Left renal pelvis (tissue), 4 donors: ENCODE data around the gene SLC25A25. TPM values are rescaled to one million over a fixed set of nuclear protein-coding genes. Genes with fewer than 3 reads are reported as not detected.

Experiments
- DNase-seq, 4 donors: peaks; one replicate each; pipeline ENCODE4 v3.0.0-alpha.2; 2013; ENCODE audit warnings: low read depth in 4 of 4, low spot score in 3 of 4
- polyA plus RNA-seq, 4 donors: library from polyadenylated mRNA; unstranded; fragments of 120-200 nt; gene quantifications; one replicate each; pipeline ENCODE4 v1.2.1, GENCODE V29; 2013; ENCODE audit not compliant: insufficient read length in 4 of 4

The SLC25A25 gene
- polyA plus RNA-seq, 4 donors: 12.5 to 17.2 (median 13.1) TPM

DNA sequence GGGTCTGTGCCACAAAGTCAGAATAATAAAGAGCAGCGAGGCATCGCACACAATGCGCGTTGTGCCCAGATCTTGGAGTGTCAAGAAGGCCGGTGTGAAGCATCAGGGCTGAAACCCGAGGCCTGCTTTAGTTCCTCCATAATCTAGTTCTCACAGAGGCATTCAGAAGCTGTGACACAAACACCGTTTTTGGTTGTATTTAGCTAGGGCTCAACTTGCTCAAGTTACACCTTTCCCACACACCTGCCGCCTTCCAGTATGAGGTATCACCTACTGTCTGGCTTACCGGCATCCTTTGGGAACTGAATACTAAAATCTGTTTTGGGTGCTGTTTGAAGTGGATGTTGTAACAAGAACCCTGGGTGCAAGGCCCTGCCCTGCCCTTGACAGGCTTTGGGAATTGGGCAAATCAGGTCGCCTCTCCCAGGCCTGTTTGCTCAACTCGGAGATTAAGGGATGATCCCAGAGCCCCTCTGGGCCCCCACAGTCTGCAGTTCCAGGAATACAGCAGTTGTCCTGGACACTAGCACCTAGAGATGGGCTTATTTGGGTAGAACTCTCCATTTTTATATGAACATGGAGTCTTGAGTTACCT is 27.0 kb downstream of the SLC25A25 start:
- no peak for DNase-seq

DNA sequence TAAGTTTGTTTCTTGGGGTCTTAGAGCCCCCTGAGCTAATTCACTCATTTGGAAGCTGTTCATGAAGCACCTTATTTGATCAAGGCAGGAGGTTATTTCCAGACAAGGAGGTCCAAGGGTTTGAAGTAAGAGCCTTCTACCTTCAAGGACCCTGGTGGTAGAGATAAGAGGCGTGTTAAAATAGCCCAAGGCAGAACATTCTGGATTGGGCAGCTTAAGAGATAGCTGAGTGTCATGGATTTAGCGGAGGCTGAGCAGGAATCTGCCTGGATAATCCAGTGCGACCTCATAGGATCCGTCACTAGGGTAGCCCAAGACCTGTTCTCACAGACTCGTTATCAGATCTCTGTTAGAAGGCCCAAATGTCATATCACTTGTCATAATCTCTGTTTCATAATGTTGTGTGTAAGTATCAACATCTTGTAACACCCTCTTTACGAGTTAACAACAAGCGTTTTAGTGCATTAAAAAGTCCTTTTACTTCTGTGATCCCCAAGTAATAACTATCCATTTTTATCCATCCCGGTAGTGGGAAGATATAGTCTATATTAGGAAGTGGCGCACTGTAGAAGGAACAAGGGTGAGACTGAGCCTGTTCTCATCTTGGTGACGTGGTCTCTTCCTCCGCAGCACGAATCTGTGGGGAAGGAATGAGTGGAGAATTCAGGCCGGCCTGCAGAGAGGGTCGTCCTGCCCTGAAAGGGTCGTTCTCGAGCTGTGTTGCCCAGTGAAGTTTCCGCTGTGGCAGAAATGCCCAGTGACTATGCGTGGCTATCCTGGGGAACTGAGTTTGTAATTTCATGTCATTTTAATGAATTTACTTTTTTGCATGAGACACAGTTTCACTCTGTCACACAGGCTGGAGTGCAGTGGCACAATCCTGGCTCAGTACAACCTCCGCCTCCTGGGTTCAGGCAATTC is 28.8 kb downstream of the SLC25A25 start:
- DNase-seq: no peak

DNA sequence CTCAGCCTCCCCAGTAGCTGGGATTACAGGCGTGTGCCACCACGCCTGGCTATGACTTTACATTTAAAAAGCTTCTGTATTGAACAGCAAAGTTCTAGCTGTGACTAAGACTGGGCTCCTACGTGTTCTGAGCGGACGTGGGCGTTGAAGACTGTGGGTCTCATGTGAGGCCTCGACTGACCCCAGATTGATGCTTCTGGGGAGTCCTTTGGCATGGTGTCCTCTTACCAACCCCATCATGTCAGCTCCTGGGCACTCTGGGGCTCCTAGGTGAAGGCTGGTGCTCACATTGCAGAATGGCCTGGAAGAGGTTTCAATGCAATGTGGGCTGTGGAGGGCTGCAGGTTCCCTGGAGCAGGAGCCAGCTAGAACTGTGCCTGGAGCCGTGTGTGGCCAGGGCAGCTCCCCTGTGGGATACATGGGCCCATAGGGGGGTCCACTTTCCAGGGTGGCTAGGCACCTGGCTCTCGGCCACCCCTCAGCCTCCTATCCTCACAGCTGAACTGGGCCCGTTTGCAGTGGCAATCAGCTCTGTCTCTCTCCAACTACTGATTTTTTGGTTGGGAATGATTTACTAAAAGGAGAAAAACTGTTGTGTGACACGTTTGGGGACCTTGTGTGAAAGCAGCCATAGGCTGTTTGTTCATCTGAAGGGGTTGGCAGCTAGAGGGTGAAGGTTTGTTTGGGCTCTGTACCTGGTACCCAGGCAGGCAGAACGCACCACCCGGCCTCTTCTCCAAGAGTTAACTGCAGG is 29.7 kb downstream of the SLC25A25 start:
- no peak for DNase-seq

DNA sequence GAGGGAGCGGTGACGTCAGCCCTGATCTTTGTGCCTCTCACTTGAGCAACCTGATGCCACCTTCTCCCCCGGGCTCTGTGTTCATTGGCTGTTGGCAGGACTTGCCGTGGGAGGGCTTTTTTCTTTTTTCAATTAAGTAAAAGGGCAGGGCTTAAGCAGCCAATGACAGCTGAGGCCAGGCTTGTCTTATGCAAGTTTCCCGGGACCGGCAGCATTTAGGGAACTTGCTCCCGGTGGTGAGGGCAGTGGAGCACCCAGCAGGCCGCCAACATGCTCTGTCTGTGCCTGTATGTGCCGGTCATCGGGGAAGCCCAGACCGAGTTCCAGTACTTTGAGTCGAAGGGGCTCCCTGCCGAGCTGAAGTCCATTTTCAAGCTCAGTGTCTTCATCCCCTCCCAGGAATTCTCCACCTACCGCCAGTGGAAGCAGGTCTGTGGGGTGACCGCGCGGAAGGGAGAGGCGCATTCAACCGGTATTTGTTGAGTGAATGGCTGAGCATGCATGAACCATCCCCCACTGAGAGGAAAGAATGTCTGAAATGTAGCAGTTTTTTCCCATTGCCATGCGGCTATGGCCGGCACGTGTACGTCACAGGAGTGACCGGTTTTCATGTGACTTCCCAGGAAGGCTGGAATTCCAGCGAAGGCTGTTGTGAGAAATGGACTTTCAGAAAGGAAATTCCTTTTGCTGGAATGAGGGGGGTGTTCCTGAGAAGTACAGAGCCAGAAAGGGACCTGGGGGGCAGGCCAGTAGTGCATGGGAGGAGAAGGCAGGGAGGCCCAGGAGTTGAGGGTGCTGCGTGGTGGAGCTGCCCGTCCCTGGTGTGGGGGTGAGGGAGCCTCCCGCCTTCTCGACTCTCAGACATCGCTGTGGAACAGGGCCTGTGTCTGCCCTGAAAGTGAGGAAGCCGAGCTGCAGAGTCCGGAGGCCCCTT is 30.5 kb downstream of the SLC25A25 start:
- peak; percentile 88 to 96 (median 91) for DNase-seq

DNA sequence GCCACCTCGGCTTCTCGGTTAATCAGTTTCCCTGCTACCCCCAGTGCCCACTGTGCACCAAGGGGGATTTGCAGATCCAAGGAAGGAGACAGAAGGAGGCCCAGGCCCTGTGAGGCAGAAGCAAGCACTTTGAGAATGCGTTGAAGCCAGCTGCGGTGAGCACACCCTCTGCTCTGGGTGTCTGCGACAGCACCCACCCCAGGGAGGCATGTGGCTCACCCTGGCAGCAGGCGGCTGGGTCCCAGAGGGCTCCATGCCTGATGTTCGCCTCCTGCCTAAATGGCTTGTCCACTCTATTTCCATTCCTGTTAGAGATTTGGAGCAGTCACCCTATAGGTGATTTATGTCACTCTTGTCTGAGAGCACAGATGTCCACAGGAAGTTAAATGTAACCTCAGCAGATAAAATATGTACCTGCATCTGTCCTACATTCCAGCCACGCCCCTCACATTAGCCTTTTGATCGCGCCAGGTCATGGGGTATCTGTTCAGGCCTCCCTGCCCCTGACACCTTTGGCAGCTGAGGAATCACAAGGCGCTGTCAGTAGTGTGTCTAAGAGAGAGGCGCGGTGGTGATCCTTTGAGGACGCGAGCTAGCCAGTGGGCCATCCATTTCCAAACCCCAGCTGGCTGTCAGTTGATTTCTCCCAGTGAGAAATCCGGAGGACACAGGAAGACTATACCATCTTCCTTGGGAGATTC is 31.3 kb downstream of the SLC25A25 start:
- DNase-seq: no peak

DNA sequence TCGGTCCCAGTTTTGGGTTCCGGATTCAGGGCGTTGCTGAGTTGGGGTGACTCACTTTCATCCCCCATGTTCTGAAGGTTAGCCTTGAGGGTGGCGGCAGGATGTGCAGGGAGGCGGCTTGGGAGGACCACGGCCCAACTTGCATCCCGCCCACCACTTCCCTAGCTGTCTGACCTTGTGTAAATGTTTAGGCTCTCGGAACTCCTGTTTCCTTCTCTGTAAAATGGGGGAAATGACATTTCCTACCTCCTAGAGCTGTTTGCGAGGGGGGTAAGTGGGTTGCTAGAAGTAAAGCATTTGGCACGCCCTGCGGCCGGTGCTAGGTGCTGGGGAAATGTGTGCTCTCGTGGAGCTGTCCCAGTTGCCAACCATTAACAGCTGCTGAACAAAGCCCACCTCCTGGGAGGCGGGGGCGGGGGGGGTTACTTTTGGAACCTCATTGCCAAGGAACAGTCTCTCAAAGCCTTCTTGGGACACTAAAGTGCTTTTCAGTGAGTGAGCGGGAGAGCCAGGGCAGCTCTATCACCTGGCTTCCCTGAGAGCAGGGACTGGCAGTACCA is 32.0 kb downstream of the SLC25A25 start:
- no peak for DNase-seq

DNA sequence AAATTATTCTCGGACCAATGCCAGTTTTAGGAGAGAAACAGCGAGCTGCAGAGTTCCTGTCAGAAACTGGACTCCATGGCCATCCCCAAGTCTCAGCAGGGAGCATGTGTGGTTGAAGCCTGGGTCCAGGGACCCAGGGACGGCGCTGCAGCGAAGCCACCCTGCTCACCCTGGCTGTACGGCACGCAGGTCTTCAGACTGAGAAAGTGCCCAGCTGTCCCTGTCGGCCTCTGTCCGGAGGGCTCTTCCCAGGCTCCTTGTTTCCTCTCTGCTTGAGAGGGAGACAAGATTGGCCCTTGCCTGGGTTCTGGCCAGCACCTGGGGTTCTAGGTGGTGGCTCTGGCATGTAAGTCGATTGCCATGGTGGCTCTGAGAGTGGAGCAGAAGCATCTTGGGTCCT is 32.5 kb downstream of the SLC25A25 start:
- no peak for DNase-seq

DNA sequence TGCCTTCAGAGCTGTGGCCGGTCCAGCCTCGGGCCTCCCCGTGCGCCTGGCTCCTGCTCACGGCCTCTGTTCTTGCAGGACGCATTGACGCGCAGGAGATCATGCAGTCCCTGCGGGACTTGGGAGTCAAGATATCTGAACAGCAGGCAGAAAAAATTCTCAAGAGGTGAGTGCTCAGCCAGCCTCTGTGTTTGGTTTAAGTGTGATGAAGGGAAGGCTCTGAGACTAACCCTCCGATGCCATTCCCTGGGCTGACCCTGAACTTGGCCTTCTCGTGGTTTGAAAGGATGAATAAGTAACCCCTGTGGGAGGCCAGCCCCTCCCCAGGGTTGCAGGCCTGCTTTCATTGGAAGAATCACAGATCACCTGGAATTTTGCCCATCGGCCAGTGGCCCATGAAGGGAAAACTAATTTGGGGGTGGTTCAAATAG is 33.2 kb downstream of the SLC25A25 start:
- DNase-seq: no peak

DNA sequence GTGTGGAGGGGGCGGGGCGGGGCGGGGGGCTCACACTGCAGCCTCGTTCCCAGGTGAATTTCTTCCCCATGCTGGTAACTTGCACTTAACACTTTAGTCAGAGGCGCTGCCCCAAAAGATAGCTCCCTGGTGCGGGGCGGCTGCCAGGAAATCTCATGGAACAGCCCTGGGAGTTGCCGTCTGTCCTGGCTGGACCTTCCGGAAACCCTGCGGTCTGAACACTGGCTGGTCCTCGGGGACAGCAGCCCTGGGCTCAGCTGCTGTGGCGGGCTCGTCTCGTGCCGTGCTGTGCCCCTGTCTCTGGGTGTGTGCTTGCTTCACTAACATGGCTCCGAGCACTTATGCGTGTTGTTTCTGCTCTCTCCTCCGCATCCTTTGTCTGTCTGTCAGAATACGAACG is 33.7 kb downstream of the SLC25A25 start:
- DNase-seq: no peak

DNA sequence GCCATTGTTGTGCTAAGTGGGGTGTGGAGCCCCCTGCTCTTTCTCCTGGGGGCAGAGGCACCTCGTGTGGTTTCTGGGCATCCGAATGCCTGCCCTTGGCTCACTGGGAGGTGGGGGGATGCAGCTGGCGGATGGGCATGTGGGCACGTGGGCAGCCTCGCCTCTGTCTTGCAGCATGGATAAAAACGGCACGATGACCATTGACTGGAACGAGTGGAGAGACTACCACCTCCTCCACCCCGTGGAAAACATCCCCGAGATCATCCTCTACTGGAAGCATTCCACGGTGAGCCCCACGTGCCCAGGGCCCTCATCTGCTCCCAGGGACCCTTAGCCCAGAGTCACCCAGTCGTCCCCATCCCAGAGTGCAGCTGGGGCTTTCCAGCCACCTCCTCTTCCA is 34.2 kb downstream of the SLC25A25 start:
- DNase-seq: no peak

DNA sequence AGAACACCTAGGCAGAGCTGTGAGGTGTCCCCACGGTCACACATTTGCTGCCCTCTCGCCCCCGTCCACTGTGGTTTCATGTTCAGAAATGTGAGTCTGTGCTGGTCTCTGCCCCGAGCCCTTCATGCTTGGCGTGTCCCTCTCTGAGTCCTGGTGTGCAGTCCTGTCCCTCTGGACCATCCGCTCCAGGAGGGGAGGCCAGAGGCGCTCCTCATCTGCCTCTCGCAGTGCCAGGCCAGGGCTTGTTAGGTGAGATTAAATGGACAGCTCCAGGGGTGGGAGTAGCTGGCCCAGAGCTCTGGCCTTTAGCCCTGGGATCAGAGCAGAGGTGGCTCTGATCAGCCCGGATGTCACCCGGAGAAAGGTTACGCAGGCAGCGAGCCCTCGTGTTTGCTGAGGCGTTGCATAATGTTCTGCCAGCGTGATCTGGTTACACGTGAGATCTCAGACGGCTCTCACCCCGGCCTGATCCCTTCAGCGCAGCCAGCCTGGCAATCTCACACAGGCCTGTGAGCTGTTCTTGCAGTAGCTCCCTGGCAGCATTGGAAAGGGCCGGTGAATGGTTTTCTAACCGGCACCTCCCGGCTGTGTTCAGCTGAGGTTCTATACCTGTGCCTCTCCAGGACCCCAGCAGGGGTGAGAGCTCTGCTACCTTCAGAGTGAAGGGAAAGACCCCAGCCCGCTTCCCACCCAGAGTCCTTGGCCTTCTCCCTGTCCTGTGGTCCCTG is 35.0 kb downstream of the SLC25A25 start:
- DNase-seq: no peak

DNA sequence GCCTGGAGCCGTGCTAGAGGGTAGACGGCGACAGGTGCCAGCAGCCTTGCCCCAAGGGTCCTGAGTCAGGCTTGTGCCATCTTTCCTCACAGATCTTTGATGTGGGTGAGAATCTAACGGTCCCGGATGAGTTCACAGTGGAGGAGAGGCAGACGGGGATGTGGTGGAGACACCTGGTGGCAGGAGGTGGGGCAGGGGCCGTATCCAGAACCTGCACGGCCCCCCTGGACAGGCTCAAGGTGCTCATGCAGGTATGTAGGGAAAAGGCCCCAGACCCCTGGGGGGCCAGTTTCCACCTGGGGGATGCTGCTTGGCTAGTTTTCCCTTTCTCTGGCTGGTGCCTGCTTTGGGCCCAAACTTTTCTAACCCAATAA is 35.5 kb downstream of the SLC25A25 start:
- no peak for DNase-seq

DNA sequence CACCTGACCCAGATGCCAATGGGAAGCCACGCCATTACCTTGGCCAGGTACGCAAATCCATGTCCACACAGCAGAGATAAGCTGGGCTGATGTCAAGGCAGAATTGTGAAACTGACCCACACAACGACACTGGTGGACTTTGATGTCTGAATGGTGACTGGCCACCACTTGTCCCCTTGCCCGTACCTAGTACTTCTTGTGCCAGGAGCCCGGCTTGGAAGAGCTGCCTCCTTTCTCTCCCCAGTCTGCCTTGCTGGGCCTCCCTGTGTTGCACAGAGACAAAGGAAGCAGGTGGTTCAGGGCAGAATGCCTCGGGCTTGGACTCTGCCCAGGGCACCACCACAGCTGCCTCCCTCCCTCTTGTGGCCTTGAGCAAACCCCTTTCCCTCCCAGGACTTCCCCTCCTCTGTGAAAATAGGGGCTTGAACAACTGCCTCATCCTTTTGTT is 36.2 kb downstream of the SLC25A25 start:
- no peak for DNase-seq

DNA sequence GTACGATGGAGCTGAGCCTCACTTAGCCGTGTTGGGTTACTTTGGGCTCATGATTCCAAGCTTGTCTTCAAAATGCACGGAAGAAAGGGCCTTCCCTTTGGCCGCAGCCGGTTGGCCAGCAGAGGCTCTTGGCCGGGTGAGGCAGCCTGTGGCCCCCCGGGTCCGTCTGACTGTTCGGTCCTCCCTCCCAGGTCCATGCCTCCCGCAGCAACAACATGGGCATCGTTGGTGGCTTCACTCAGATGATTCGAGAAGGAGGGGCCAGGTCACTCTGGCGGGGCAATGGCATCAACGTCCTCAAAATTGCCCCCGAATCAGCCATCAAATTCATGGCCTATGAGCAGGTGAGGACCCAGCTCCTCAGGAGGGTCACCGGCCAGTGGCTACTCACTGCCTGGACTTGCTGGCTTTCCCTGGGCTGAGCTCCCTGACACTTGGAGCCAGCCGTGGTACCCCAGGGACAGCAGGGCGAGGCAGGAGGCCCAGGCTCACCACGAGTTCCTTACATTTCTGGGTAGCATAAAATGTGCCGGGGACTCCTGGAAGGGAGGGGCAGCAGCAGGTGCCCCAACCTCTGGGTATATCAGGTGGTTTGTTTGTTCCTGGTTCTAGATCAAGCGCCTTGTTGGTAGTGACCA is 37.6 kb downstream of the SLC25A25 start:
- no peak for DNase-seq

DNA sequence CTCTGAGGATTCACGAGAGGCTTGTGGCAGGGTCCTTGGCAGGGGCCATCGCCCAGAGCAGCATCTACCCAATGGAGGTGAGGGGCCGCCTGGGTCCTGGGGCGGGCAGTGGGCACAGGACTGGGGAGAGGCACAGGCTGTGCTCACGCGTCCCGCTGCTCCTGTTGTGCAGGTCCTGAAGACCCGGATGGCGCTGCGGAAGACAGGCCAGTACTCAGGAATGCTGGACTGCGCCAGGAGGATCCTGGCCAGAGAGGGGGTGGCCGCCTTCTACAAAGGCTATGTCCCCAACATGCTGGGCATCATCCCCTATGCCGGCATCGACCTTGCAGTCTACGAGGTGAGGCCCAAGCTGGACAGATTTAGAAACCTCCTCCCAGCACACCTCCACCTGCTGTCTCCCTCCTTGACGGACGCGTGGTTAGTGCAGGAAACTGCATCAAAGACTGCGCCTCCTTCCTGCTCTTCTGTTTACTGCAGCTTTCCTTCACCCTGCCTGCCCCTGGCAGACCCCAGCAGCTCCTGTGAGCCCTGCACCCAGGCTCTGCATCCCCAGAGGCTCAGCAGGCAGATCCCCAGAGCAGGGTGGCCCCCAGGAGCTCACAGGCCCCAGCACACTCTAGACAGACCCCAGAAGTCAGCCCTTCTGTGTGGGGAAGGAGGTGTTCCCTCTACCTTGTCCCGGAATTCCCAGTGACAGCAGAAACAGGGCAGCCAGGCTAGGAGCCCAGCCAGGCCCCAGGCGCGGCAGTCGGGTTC is 38.3 kb downstream of the SLC25A25 start:
- DNase-seq: no peak

DNA sequence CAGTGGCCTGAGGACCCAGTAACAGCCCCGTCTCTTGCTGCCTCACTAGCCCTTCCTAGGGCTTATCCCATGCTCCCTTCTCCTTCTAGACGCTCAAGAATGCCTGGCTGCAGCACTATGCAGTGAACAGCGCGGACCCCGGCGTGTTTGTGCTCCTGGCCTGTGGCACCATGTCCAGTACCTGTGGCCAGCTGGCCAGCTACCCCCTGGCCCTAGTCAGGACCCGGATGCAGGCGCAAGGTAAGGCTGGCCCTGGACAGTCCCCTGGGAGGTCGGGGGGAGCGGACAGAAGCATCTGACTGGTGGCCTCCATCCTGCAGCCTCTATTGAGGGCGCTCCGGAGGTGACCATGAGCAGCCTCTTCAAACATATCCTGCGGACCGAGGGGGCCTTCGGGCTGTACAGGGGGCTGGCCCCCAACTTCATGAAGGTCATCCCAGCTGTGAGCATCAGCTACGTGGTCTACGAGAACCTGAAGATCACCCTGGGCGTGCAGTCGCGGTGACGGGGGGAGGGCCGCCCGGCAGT is 39.0 kb downstream of the SLC25A25 start:
- no peak for DNase-seq
